ENCODE measurements around the gene RUNX1. TPM values are rescaled to one million over a fixed set of nuclear protein-coding genes. Genes with fewer than 3 reads are reported as not detected.

RUNX1 gene
- total and polyA plus RNA-seq, 2 of the 13 experiments (the other 11 are each of a cell fraction or from before 2014, with no cell fraction given) = 5.4 to 6.4 TPM

- Histone ChIP-seq H3K9ac (ENCODE audit: insufficient read depth, low read depth, low read length) (no peak overlapping the region), H4K20me1 (ENCODE audit: insufficient read depth, low read length) (no peaks in the 10 kb centered on the region), H2AFZ (ENCODE audit: low read length) (no peak overlapping the region), H3K4me2 (ENCODE audit: low read depth, low read length) (peak overlapping the region; percentile 80; the same call in 1 of the 2 replicates), H3K27ac (ENCODE audit: extremely low read length, insufficient read depth, low read length) (peak overlapping the region; percentile 90), H3K36me3 (replicated peaks in 1 of 2; ENCODE audit: control insufficient read depth in 1 of 2, insufficient read depth in 2 of 2, low read length in 2 of 2) (peaks cover 1 to 3% of the 10 kb centered on the region in 2 experiments; a peak in 3 of 5 replicates), H3K9me3 (ENCODE audit: low read length) (no peaks in the 10 kb centered on the region), H3K4me1 (ENCODE audit: insufficient read depth, low read length) (peaks cover 66% of the 10 kb centered on the region), H3K27me3 (ENCODE audit: control insufficient read depth in 1 of 2, insufficient read depth in 2 of 2, low read length in 2 of 2) (no peaks in the 10 kb centered on the region), H3K4me3 (replicated peaks in 1 of 3; ENCODE audit: insufficient read depth in 1 of 3, low read depth in 2 of 3, low read length in 3 of 3) (no peak overlapping the region), H3K79me2 (ENCODE audit: insufficient read depth, low read length) (no peaks in the 10 kb centered on the region)
- no TSS peak for BruUV-seq (replicated peaks)
- 80% methylated on average over 12 of the region's 15 CpGs for WGBS (ENCODE audit: low lambda C conversion rate)
- intact Hi-C loops (cut with micrococcal nuclease; ENCODE audit: unreplicated experiment) (loop anchor here (5.0 kb wide), 1 partner anchor 68 kb away; no protein-coding TSS in a partner anchor), in situ Hi-C loops (cut with HindIII; ENCODE audit: extremely low pct_ligation_motif_present, low pct_unique_long_range_greater_than_20kb) (no loop called here)
- ATAC-seq (no peak), DNase-seq (ENCODE audit: low spot score) (no peak), FAIRE-seq (no peak)
- CTCF ChIA-PET (ENCODE audit: low intra/inter-chr PET ratio, low total read pairs) = no interaction called here
- TF ChIP-seq AGO2 (optimal IDR thresholded peaks at IDR 0.05; ENCODE audit: low read depth, low read length) (peak; percentile 48), XRCC5 (optimal IDR thresholded peaks at IDR 0.05; ENCODE audit: low read length) (peak; percentile 19), CHCHD3 (CRISPR knock-in tag; IDR thresholded peaks at IDR 0.05) (no peak), ZNF772 (CRISPR knock-in tag; IDR thresholded peaks at IDR 0.05) (0 out of 2 replicates have a peak, but pooled peaks have one; percentile 24), ZNF331 (CRISPR knock-in tag; IDR thresholded peaks at IDR 0.05) (no peak), PTBP1 (IDR thresholded peaks at IDR 0.05; ENCODE audit: low read depth, low read length, poor library complexity, severe bottlenecking) (peak; percentile 43), ZBTB38 (CRISPR knock-in tag; IDR thresholded peaks at IDR 0.05) (0 out of 2 replicates have a peak, but pooled peaks have one; percentile 41), HNRNPL (IDR thresholded peaks at IDR 0.05; ENCODE audit: low read depth, low read length) (0 out of 2 replicates have a peak, but pooled peaks have one; percentile 21), STAT6 (CRISPR knock-in tag; IDR thresholded peaks at IDR 0.05; ENCODE audit: borderline replicate concordance) (no peak), TBX2 (CRISPR knock-in tag; IDR thresholded peaks at IDR 0.05; ENCODE audit: borderline replicate concordance) (peak; percentile 13; the same call in 1 of the 2 replicates), ZNF382 (CRISPR knock-in tag; IDR thresholded peaks at IDR 0.05; ENCODE audit: borderline replicate concordance) (no peak), ZSCAN31 (CRISPR knock-in tag; IDR thresholded peaks at IDR 0.05; ENCODE audit: low read depth) (no peak), FOXO4 (CRISPR knock-in tag; conservative IDR thresholded peaks at IDR 0.05) (no peak), HNRNPLL (IDR thresholded peaks at IDR 0.05; ENCODE audit: low read depth, low read length, poor library complexity, severe bottlenecking) (peak; percentile 22), HBP1 (CRISPR knock-in tag; IDR thresholded peaks at IDR 0.05; ENCODE audit: low read depth) (0 out of 2 replicates have a peak, but pooled peaks have one; percentile 52)
- POLR2A ChIA-PET = interaction anchor here (2.8 to 4.6 kb wide), 4 partner anchors 17 to 68 kb away, joined by 36 to 76 read pairs (median 54); no protein-coding TSS in a partner anchor
Measured at GRCh38 chr21:34819357-34819999, 229.6 kb downstream of the RUNX1 start.

All from HepG2 (cell line).